Mammary epithelial cell (primary cell): ENCODE results near the gene RAX2.

Experiments
- CTCF ChIP-seq, 2 donors: IDR thresholded peaks in 1 of 2; conservative IDR thresholded peaks in 1 of 2; 2 replicates each; pipeline ENCODE4 v1.5.1; 2011 to 2012; ENCODE audit warnings: inconsistent platforms in 2 of 2, low read length in 2 of 2, mild to moderate bottlenecking in 2 of 2, control low read depth in 1 of 2, low read depth in 1 of 2; ENCODE audit not compliant: insufficient read depth in 1 of 2; ENCODE audit errors: extremely low read depth in 1 of 2
- EZH2 ChIP-seq: IDR thresholded peaks from 2 replicates; pipeline ENCODE4 v1.6.1; 2012; ENCODE audit warnings: low read length, inconsistent platforms, borderline replicate concordance

GRCh38 chr19:3745363-3746045 lies 26.5 kb downstream of the RAX2 start:
- no peak for TF ChIP-seq CTCF (conservative IDR thresholded peaks at IDR 0.05 in 1 of 2, IDR thresholded peaks at IDR 0.05 in 1 of 2; ENCODE audit: extremely low read depth in 1 of 2, insufficient read depth in 1 of 2, low read depth in 1 of 2, low read length in 2 of 2)
- no peak for TF ChIP-seq EZH2
